Mesendoderm (in vitro differentiated cells): Measurements from ENCODE around the gene DIMT1.

Source experiments
- DNase-seq: peaks from one replicate; pipeline ENCODE4 v3.0.0; 2013
- H2AK5ac ChIP-seq: 2 replicates; pipeline ENCODE4 v1.6.1; 2013; ENCODE audit warnings: low read length, inconsistent platforms
- H2BK120ac ChIP-seq: 2 replicates; pipeline ENCODE4 v1.6.1; 2013; ENCODE audit warnings: low read depth, mild to moderate bottlenecking, low read length, moderate library complexity, mixed read lengths
- H2BK15ac ChIP-seq: replicated peaks from 2 replicates; pipeline ENCODE4 v1.6.1; 2013; ENCODE audit warnings: low read depth, mild to moderate bottlenecking, moderate library complexity
- H2BK5ac ChIP-seq: 2 replicates; pipeline ENCODE4 v1.6.1; 2013; ENCODE audit warnings: low read length, inconsistent platforms
- H3K18ac ChIP-seq: 2 replicates; pipeline ENCODE4 v1.6.1; 2013; ENCODE audit warnings: mild to moderate bottlenecking, low read length, mixed read lengths
- H3K23ac ChIP-seq: one replicate; pipeline ENCODE4 v1.6.1; 2013; ENCODE audit warnings: low read length
- H3K27ac ChIP-seq: 2 replicates; pipeline ENCODE4 v1.5.1; 2013; ENCODE audit warnings: low read depth, mild to moderate bottlenecking, inconsistent platforms, low read length, moderate library complexity
- H3K27me3 ChIP-seq: 2 replicates; pipeline ENCODE4 v1.6.1; 2013; ENCODE audit warnings: low read length, control low read depth, mild to moderate bottlenecking, inconsistent platforms; ENCODE audit not compliant: insufficient read depth, poor library complexity
- H3K36me3 ChIP-seq: 2 replicates; pipeline ENCODE4 v1.6.1; 2013; ENCODE audit warnings: low read length, inconsistent platforms; ENCODE audit not compliant: control insufficient read depth, insufficient read depth
- H3K4ac ChIP-seq: one replicate; pipeline ENCODE4 v1.6.1; 2013; ENCODE audit warnings: low read depth, mild to moderate bottlenecking, low read length, moderate library complexity
- H3K4me1 ChIP-seq: 2 replicates; pipeline ENCODE4 v1.6.1; 2013; ENCODE audit warnings: low read depth, low read length, inconsistent platforms; ENCODE audit not compliant: control insufficient read depth
- H3K4me2 ChIP-seq: 2 replicates; pipeline ENCODE4 v1.6.1; 2013; ENCODE audit warnings: low read length
- H3K4me3 ChIP-seq: 2 replicates; pipeline ENCODE4 v1.5.1; 2013; ENCODE audit warnings: mild to moderate bottlenecking, low read length
- H3K56ac ChIP-seq: one replicate; pipeline ENCODE4 v1.6.1; 2013; ENCODE audit warnings: low read length
- H3K79me1 ChIP-seq: 2 replicates; pipeline ENCODE4 v1.6.1; 2013; ENCODE audit warnings: low read length, inconsistent platforms
- H3K79me2 ChIP-seq: 2 replicates; pipeline ENCODE4 v1.6.1; 2013; ENCODE audit warnings: mild to moderate bottlenecking, low read length; ENCODE audit not compliant: control insufficient read depth, insufficient read depth
- H3K9ac ChIP-seq: 2 replicates; pipeline ENCODE4 v1.6.1; 2013; ENCODE audit warnings: low read length, inconsistent platforms
- H4K5ac ChIP-seq: one replicate; pipeline ENCODE4 v1.6.1; 2013; ENCODE audit warnings: low read length
- H4K8ac ChIP-seq: one replicate; pipeline ENCODE4 v1.6.1; 2013; ENCODE audit warnings: low read depth, mild to moderate bottlenecking, control low read depth, low read length, moderate library complexity
- WGBS: extraction: QIAGEN DNeasy Blood & Tissue Kit; methylation state at CpG from one replicate; pipeline ENCODE4 v1.1.7; 2013; ENCODE audit warnings: low lambda C conversion rate, missing lambda C conversion rate; ENCODE audit not compliant: insufficient coverage; ENCODE audit errors: extremely low coverage; 5-methylcytosine and 5-hydroxymethylcytosine counted together

Gene DIMT1

DNA sequence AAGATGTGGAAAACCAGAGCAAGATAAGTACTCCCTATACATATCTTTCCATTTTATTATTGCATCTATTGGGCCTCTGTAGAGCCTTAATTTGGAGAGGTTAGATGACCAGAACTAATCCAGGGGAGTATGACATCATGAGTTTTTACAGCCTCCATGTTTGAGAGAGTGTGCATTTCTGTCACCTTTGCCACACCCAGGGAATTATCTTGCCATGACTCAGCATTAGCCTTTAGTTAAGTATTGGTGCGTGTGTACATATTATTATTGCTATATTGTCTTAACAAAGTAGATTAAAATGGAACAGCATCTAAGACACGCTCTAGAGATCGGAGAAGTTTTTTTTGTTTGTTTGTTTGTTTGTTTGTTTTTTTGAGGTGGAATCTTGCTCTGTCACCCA, 27.6 kb downstream of the DIMT1 start:
- no peaks in the 10 kb centered on the region for H3K79me2 ChIP-seq
- H2AK5ac ChIP-seq: no peak overlapping the region
- H3K27me3 ChIP-seq: no peaks in the 10 kb centered on the region
- H2BK15ac ChIP-seq: no peak overlapping the region
- no peak overlapping the region for H3K18ac ChIP-seq
- H3K27ac ChIP-seq: no peak overlapping the region
- no peak overlapping the region for H3K4me2 ChIP-seq
- no peak overlapping the region for H3K4ac ChIP-seq
- no peaks in the 10 kb centered on the region for H3K4me1 ChIP-seq
- DNase-seq: no peak
- no peak overlapping the region for H4K8ac ChIP-seq
- H3K36me3 ChIP-seq: no peaks in the 10 kb centered on the region
- no peak overlapping the region for H3K23ac ChIP-seq
- H3K9ac ChIP-seq: no peak overlapping the region
- H2BK120ac ChIP-seq: no peak overlapping the region
- no CpG with 5 or more reads among the region's 3 CpGs for WGBS
- H3K79me1 ChIP-seq: no peaks in the 10 kb centered on the region
- H3K56ac ChIP-seq: no peak overlapping the region
- no peak overlapping the region for H4K5ac ChIP-seq
- no peak overlapping the region for H2BK5ac ChIP-seq
- no peak overlapping the region for H3K4me3 ChIP-seq

DNA sequence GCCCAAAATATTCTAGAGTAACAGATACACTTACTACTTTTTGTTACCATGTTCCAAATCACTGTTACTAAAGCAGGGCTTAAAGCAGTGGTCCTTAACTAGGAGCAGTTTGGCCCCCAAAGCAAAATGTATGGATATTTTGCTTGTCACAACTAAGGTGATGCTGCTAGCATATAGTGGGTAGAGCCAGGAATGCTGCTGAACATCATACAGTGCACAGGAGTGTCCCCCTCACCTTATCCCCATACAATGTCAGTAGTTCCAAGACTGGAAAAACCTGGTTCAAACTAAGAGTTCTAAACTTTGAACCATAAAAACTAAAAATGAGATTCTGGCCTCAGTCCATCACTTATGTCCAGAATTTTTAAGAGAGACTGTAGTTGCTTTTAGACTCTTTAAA, 28.1 kb downstream of the DIMT1 start:
- H3K79me2 ChIP-seq: no peaks in the 10 kb centered on the region
- no peak overlapping the region for H2BK5ac ChIP-seq
- H3K9ac ChIP-seq: no peak overlapping the region
- H2BK120ac ChIP-seq: no peak overlapping the region
- H3K27ac ChIP-seq: no peak overlapping the region
- no peak overlapping the region for H3K23ac ChIP-seq
- no peak overlapping the region for H2AK5ac ChIP-seq
- H3K4me3 ChIP-seq: no peak overlapping the region
- no peaks in the 10 kb centered on the region for H3K27me3 ChIP-seq
- no peaks in the 10 kb centered on the region for H3K36me3 ChIP-seq
- H3K79me1 ChIP-seq: no peaks in the 10 kb centered on the region
- no peaks in the 10 kb centered on the region for H3K4me1 ChIP-seq
- H3K56ac ChIP-seq: no peak overlapping the region
- no peak overlapping the region for H2BK15ac ChIP-seq
- no peak overlapping the region for H3K4me2 ChIP-seq
- no peak for DNase-seq
- no peak overlapping the region for H3K4ac ChIP-seq
- no peak overlapping the region for H3K18ac ChIP-seq
- no peak overlapping the region for H4K8ac ChIP-seq
- H4K5ac ChIP-seq: no peak overlapping the region

DNA sequence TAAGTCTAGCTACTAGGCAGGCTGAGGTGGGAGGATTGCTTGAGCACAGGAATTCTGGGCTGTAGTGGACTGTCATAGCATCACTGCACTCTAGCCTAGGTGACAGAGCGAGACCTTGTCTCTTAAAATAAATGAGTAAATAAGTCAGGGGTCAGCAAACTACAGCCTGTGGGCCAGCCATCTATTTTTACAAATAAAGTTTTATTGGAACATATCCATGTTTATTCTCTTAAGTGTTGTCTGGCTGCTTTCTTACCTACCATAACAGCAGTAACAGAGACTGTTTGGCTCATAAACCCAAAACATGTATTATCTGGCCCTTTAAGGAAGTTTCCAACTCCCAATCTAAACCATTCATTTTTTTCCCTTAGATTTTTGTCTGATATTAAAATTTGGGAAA, 29.6 kb downstream of the DIMT1 start:
- no peaks in the 10 kb centered on the region for H3K27me3 ChIP-seq
- no peak overlapping the region for H4K8ac ChIP-seq
- no peaks in the 10 kb centered on the region for H3K79me1 ChIP-seq
- H3K23ac ChIP-seq: no peak overlapping the region
- DNase-seq: no peak
- no peak overlapping the region for H2BK120ac ChIP-seq
- H3K27ac ChIP-seq: no peak overlapping the region
- H3K9ac ChIP-seq: no peak overlapping the region
- H3K79me2 ChIP-seq: no peaks in the 10 kb centered on the region
- no CpG with 5 or more reads among the region's 1 CpG for WGBS
- no peak overlapping the region for H3K4me3 ChIP-seq
- no peaks in the 10 kb centered on the region for H3K4me1 ChIP-seq
- H2BK5ac ChIP-seq: no peak overlapping the region
- no peak overlapping the region for H2AK5ac ChIP-seq
- H3K56ac ChIP-seq: no peak overlapping the region
- no peak overlapping the region for H3K18ac ChIP-seq
- H3K4ac ChIP-seq: no peak overlapping the region
- peaks cover 1% of the 10 kb centered on the region for H3K36me3 ChIP-seq
- H3K4me2 ChIP-seq: no peak overlapping the region
- H2BK15ac ChIP-seq: no peak overlapping the region
- no peak overlapping the region for H4K5ac ChIP-seq

DNA sequence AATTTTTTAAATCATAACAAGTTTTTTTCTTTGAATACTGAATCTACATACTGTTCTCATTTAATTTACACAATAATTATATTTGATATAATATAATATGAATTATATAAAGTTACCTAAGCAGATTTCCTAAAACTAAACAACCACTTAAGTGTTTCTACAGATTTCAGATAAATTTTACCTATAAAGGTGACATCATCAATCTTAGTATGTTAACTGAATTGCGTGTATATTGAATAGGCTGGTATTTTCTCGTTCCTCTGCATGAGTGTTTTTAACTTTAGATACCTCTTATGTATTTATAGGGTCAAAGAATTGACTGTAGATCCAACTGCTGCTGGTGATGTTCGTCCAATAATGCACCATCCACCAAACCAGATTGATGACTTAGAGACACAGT, 30.3 kb downstream of the DIMT1 start:
- Histone ChIP-seq H3K4ac (no peak overlapping the region), H3K27me3 (no peaks in the 10 kb centered on the region), H2AK5ac (no peak overlapping the region), H3K79me1 (no peaks in the 10 kb centered on the region), H3K79me2 (no peaks in the 10 kb centered on the region), H2BK5ac (no peak overlapping the region), H4K8ac (no peak overlapping the region), H3K27ac (no peak overlapping the region), H3K9ac (no peak overlapping the region), H2BK120ac (no peak overlapping the region), H3K18ac (no peak overlapping the region), H3K4me1 (no peaks in the 10 kb centered on the region), H3K56ac (no peak overlapping the region), H3K36me3 (peaks cover 1% of the 10 kb centered on the region), H2BK15ac (no peak overlapping the region), H3K4me2 (no peak overlapping the region), H3K23ac (no peak overlapping the region), H3K4me3 (no peak overlapping the region), H4K5ac (no peak overlapping the region)
- no peak for DNase-seq
- WGBS: no CpG with 5 or more reads among the region's 3 CpGs

DNA sequence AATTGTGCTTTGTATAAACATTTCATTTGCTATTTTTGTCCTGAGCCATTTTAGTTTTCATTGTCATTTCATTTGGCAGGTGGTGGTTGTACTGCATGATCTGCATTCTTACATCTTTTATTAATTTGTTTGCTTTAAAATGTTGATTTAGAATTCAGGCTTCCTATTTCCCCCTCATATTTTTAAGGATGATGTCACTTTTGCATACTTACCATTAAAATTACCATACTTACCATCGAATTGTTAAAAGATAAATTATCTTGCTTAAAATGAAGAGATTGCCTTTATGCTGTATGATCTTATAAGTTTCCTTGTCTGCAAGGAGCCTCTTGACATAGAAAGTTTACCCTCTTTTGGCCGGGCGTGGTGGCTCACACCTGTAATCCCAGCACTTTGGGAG, 31.1 kb downstream of the DIMT1 start:
- Histone ChIP-seq H3K4ac (no peak overlapping the region), H2AK5ac (no peak overlapping the region), H3K4me2 (no peak overlapping the region), H4K8ac (no peak overlapping the region), H3K9ac (no peak overlapping the region), H3K23ac (no peak overlapping the region), H3K18ac (no peak overlapping the region), H3K79me1 (no peaks in the 10 kb centered on the region), H3K79me2 (no peaks in the 10 kb centered on the region), H3K27me3 (no peaks in the 10 kb centered on the region), H3K56ac (no peak overlapping the region), H2BK15ac (no peak overlapping the region), H3K27ac (no peak overlapping the region), H2BK120ac (no peak overlapping the region), H3K36me3 (peaks cover 1% of the 10 kb centered on the region), H3K4me3 (no peak overlapping the region), H2BK5ac (no peak overlapping the region), H3K4me1 (no peaks in the 10 kb centered on the region), H4K5ac (no peak overlapping the region)
- DNase-seq: no peak
- WGBS: no CpG with 5 or more reads among the region's 3 CpGs

DNA sequence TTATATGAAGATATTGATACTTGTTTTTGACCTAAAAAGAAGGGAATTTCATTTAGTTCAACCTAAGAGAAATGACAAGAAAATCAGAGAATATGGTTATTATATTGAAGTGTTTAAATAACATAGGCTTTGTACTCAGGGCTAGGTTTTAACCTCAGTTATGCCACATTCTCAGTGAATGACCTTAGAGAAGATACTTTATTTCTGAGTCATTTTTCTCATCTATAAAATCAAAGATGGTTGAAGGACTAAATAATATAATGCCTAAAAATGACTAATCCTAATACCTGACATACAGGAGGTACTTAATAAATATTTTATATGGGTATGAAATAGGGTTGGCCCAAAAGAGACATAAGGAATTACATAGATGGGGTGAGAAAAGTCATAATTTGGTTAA, 32.3 kb downstream of the DIMT1 start:
- H3K36me3 ChIP-seq: peaks cover 1% of the 10 kb centered on the region

More for the DNA sequence above, 32.3 kb downstream of the DIMT1 start:
- Histone ChIP-seq H3K9ac (no peak overlapping the region), H3K4me3 (no peak overlapping the region), H3K27ac (no peak overlapping the region), H3K23ac (no peak overlapping the region), H4K5ac (no peak overlapping the region), H2BK120ac (no peak overlapping the region), H2AK5ac (no peak overlapping the region), H3K27me3 (no peaks in the 10 kb centered on the region), H2BK15ac (no peak overlapping the region), H3K18ac (no peak overlapping the region), H3K4me2 (no peak overlapping the region), H4K8ac (no peak overlapping the region), H2BK5ac (no peak overlapping the region), H3K4ac (no peak overlapping the region), H3K4me1 (no peaks in the 10 kb centered on the region), H3K79me2 (no peaks in the 10 kb centered on the region), H3K56ac (no peak overlapping the region), H3K79me1 (no peaks in the 10 kb centered on the region)
- no peak for DNase-seq
